Fibroblast of lung (primary cell): Measurements from ENCODE around the gene CERS6. TPM values are rescaled to one million over a fixed set of nuclear protein-coding genes. Genes with fewer than 3 reads are reported as not detected.
A peak's percentile ranks its signal among the peaks of the same experiment; 100 is the strongest.

Source experiments
- DNase-seq, 2 donors: peaks; one replicate each; pipeline versions ENCODE4 v3.0.0 to v3.0.0-alpha.2; 2010; ENCODE audit warnings: low read depth in 2 of 2
- H2AFZ ChIP-seq: 2 replicates; pipeline ENCODE4 v1.5.1; 2012; ENCODE audit warnings: low read length, control low read depth, inconsistent platforms
- H3K27ac ChIP-seq: 2 replicates; pipeline ENCODE4 v1.5.1; 2011; ENCODE audit warnings: low read length, control low read depth; ENCODE audit not compliant: insufficient read depth
- H3K27me3 ChIP-seq: 2 replicates; pipeline ENCODE4 v1.5.1; 2011; ENCODE audit warnings: mild to moderate bottlenecking, low read length; ENCODE audit not compliant: control insufficient read depth, insufficient read depth
- H3K36me3 ChIP-seq: 2 replicates; pipeline ENCODE4 v1.5.1; 2011; ENCODE audit warnings: low read length; ENCODE audit not compliant: control insufficient read depth, insufficient read depth
- H3K4me1 ChIP-seq: 2 replicates; pipeline ENCODE4 v1.5.1; 2011; ENCODE audit warnings: low read length; ENCODE audit not compliant: control insufficient read depth, insufficient read depth; ENCODE audit errors: extremely low read depth
- H3K4me2 ChIP-seq: 2 replicates; pipeline ENCODE4 v1.5.1; 2011; ENCODE audit warnings: low read length, control low read depth; ENCODE audit not compliant: insufficient read depth; ENCODE audit errors: extremely low read depth
- H3K4me3 ChIP-seq, 4 experiments: fragments of 200-600 bp in 1 of 4; sonication (generic) in 1 of 4; replicated peaks in 1 of 4; 2 replicates each; pipeline ENCODE4 v1.5.1; 2011 to 2016; ENCODE audit warnings: low read length in 4 of 4, low read depth in 3 of 4, mild to moderate bottlenecking in 3 of 4, control low read depth in 2 of 4, inconsistent platforms in 1 of 4, mixed read lengths in 1 of 4; ENCODE audit not compliant: insufficient read depth in 1 of 4; ENCODE audit errors: control extremely low read depth in 1 of 4
- H3K79me2 ChIP-seq: 2 replicates; pipeline ENCODE4 v1.5.1; 2012; ENCODE audit warnings: mild to moderate bottlenecking, low read length, inconsistent platforms; ENCODE audit not compliant: control insufficient read depth, insufficient read depth
- H3K9ac ChIP-seq: 2 replicates; pipeline ENCODE4 v1.5.1; 2011; ENCODE audit warnings: mild to moderate bottlenecking, low read length, control low read depth; ENCODE audit not compliant: insufficient read depth
- H3K9me3 ChIP-seq: 2 replicates; pipeline ENCODE4 v1.5.1; 2012; ENCODE audit warnings: low read depth, low read length; ENCODE audit not compliant: control insufficient read depth, insufficient read depth
- H4K20me1 ChIP-seq: 2 replicates; pipeline ENCODE4 v1.5.1; 2011; ENCODE audit warnings: low read length; ENCODE audit not compliant: control insufficient read depth, insufficient read depth; ENCODE audit errors: extremely low read depth
- CTCF ChIP-seq, 2 donors: IDR thresholded peaks in 1 of 2; conservative IDR thresholded peaks in 1 of 2; 1 replicate in 1 of 2; 2 replicates in 1 of 2; pipeline ENCODE4 v1.5.1; 2011 to 2012; ENCODE audit warnings: low read length in 2 of 2, control low read depth in 1 of 2, inconsistent platforms in 1 of 2, low read depth in 1 of 2, mild to moderate bottlenecking in 1 of 2
- EZH2 ChIP-seq: IDR thresholded peaks from 2 replicates; pipeline ENCODE4 v1.5.1; 2012; ENCODE audit warnings: low read length, control low read depth, mild to moderate bottlenecking; ENCODE audit errors: missing control alignments
- polyA plus RNA-seq, 2 donors: library from polyadenylated mRNA; depleted of rRNA in 1 of 2; stranded (reverse) in 1 of 2; unstranded in 1 of 2; fragments of >200 nt; gene quantifications; 2 replicates each; pipeline ENCODE4 v1.2.1, GENCODE V29; 2011 to 2012; ENCODE audit warnings: missing spikeins in 1 of 2
- total RNA-seq: library from RNA; depleted of rRNA; stranded (reverse); fragments of >200 nt; gene quantifications from 2 replicates; pipeline ENCODE4 v1.2.1, GENCODE V29; 2014

CERS6 gene
- total and polyA plus RNA-seq, 2 donors (not counting 1 experiment from before 2014, with no cell fraction given) = 7.2 to 16.5 TPM

GRCh38 chr2:168632709-168633121 is 176.6 kb downstream of the CERS6 start:
- TF ChIP-seq EZH2 (no peak), CTCF (conservative IDR thresholded peaks at IDR 0.05 in 1 of 2, IDR thresholded peaks at IDR 0.05 in 1 of 2; ENCODE audit: low read depth in 1 of 2, low read length in 2 of 2) (no peak)
- no peak overlapping the region for H3K9ac ChIP-seq
- no peaks in the 10 kb centered on the region for H3K27me3 ChIP-seq
- peak; percentile 47 to 84 for DNase-seq
- H3K79me2 ChIP-seq = no peaks in the 10 kb centered on the region
- no peaks in the 10 kb centered on the region for H3K9me3 ChIP-seq
- H3K4me1 ChIP-seq = peaks cover 2% of the 10 kb centered on the region
- no peaks in the 10 kb centered on the region for H3K36me3 ChIP-seq
- no peaks in the 10 kb centered on the region for H4K20me1 ChIP-seq
- no peak overlapping the region for H3K4me3 ChIP-seq
- no peak overlapping the region for H3K27ac ChIP-seq
- H3K4me2 ChIP-seq = no peak overlapping the region
- H2AFZ ChIP-seq = peak overlapping the region; percentile 6

- no peak overlapping the region for H3K4me2 ChIP-seq
- H4K20me1 ChIP-seq = no peaks in the 10 kb centered on the region
- peak in 1 of 2 donors; percentile 89 for DNase-seq
- H3K4me1 ChIP-seq = peaks cover 2% of the 10 kb centered on the region
- H3K27ac ChIP-seq = no peak overlapping the region
- no peaks in the 10 kb centered on the region for H3K36me3 ChIP-seq
- H3K9ac ChIP-seq = no peak overlapping the region
- H2AFZ ChIP-seq = no peak overlapping the region
- H3K9me3 ChIP-seq = no peaks in the 10 kb centered on the region
- TF ChIP-seq CTCF (conservative IDR thresholded peaks at IDR 0.05 in 1 of 2, IDR thresholded peaks at IDR 0.05 in 1 of 2; ENCODE audit: low read depth in 1 of 2, low read length in 2 of 2) = no peak
- no peak for TF ChIP-seq EZH2
- H3K4me3 ChIP-seq = no peak overlapping the region
- H3K27me3 ChIP-seq = no peaks in the 10 kb centered on the region
- H3K79me2 ChIP-seq = no peaks in the 10 kb centered on the region
Observed at GRCh38 chr2:168633200-168633599, 177.1 kb downstream of the CERS6 start.

GRCh38 chr2:168633895-168634294 is 177.8 kb downstream of the CERS6 start:
- DNase-seq = no peak
- H3K9me3 ChIP-seq = no peaks in the 10 kb centered on the region
- H3K27me3 ChIP-seq = no peaks in the 10 kb centered on the region
- TF ChIP-seq CTCF (conservative IDR thresholded peaks at IDR 0.05 in 1 of 2, IDR thresholded peaks at IDR 0.05 in 1 of 2; ENCODE audit: low read depth in 1 of 2, low read length in 2 of 2) (no peak), EZH2 (no peak)
- no peaks in the 10 kb centered on the region for H3K36me3 ChIP-seq
- peaks cover 2% of the 10 kb centered on the region for H3K4me1 ChIP-seq
- H3K4me3 ChIP-seq = no peak overlapping the region
- no peaks in the 10 kb centered on the region for H3K79me2 ChIP-seq
- H4K20me1 ChIP-seq = no peaks in the 10 kb centered on the region
- H2AFZ ChIP-seq = no peak overlapping the region
- no peak overlapping the region for H3K4me2 ChIP-seq
- H3K9ac ChIP-seq = no peak overlapping the region
- no peak overlapping the region for H3K27ac ChIP-seq
